Endothelial cell of umbilical vein (primary cell): Measurements from ENCODE around the gene KIAA1549.

Experiments used
- CTCF ChIP-seq, 2 donors: IDR thresholded peaks; 1 replicate in 1 of 2; 2 replicates in 1 of 2; pipeline ENCODE4 v1.5.1; 2011; ENCODE audit warnings: low read length in 2 of 2, mild to moderate bottlenecking in 2 of 2, moderate library complexity in 2 of 2, control low read depth in 1 of 2, inconsistent platforms in 1 of 2, low read depth in 1 of 2; ENCODE audit not compliant: insufficient read depth in 1 of 2; ENCODE audit errors: extremely low read depth in 1 of 2
- EZH2 ChIP-seq: IDR thresholded peaks from 2 replicates; pipeline ENCODE4 v1.6.1; 2012; ENCODE audit warnings: borderline replicate concordance, low read depth, mild to moderate bottlenecking, moderate library complexity, low read length, inconsistent platforms; ENCODE audit not compliant: severe bottlenecking
- FOS ChIP-seq: IDR thresholded peaks from 2 replicates; pipeline ENCODE4 v1.6.1; 2011; ENCODE audit warnings: mild to moderate bottlenecking, low read length, moderate library complexity, borderline replicate concordance; ENCODE audit not compliant: insufficient read depth
- JUN ChIP-seq: IDR thresholded peaks from 2 replicates; pipeline ENCODE4 v1.6.1; 2011; ENCODE audit warnings: borderline replicate concordance, low read depth; ENCODE audit not compliant: insufficient read length, insufficient read depth
- MAX ChIP-seq: IDR thresholded peaks from 2 replicates; pipeline ENCODE4 v1.6.1; 2011; ENCODE audit not compliant: insufficient read depth, insufficient read length
- MYC ChIP-seq: IDR thresholded peaks from one replicate; pipeline ENCODE4 v1.6.1; 2011; ENCODE audit warnings: mild to moderate bottlenecking, low read depth, low read length
- POLR2A ChIP-seq: IDR thresholded peaks from 2 replicates; pipeline ENCODE4 v1.6.1; 2012; ENCODE audit warnings: low read depth, mild to moderate bottlenecking, control low read depth, low read length
- POLR2AphosphoS5 ChIP-seq: IDR thresholded peaks from 2 replicates; pipeline ENCODE4 v1.6.1; 2012; ENCODE audit warnings: low read depth, mild to moderate bottlenecking, control low read depth, low read length, moderate library complexity; ENCODE audit not compliant: insufficient read depth

- TF ChIP-seq POLR2AphosphoS5 (no peak), CTCF (IDR thresholded peaks at IDR 0.05; ENCODE audit: extremely low read depth in 1 of 2, insufficient read depth in 1 of 2, low read depth in 1 of 2, low read length in 2 of 2) (no peak), EZH2 (no peak), JUN (no peak), MYC (no peak), MAX (no peak), FOS (no peak), POLR2A (no peak)
Observed at GRCh38 chr7:139018910-139019309, 37.7 kb upstream of the KIAA1549 start.
